ENCODE results near the gene WDR1.
A peak's percentile ranks its signal among the peaks of the same experiment; 100 is the strongest.

The WDR1 gene

DNA sequence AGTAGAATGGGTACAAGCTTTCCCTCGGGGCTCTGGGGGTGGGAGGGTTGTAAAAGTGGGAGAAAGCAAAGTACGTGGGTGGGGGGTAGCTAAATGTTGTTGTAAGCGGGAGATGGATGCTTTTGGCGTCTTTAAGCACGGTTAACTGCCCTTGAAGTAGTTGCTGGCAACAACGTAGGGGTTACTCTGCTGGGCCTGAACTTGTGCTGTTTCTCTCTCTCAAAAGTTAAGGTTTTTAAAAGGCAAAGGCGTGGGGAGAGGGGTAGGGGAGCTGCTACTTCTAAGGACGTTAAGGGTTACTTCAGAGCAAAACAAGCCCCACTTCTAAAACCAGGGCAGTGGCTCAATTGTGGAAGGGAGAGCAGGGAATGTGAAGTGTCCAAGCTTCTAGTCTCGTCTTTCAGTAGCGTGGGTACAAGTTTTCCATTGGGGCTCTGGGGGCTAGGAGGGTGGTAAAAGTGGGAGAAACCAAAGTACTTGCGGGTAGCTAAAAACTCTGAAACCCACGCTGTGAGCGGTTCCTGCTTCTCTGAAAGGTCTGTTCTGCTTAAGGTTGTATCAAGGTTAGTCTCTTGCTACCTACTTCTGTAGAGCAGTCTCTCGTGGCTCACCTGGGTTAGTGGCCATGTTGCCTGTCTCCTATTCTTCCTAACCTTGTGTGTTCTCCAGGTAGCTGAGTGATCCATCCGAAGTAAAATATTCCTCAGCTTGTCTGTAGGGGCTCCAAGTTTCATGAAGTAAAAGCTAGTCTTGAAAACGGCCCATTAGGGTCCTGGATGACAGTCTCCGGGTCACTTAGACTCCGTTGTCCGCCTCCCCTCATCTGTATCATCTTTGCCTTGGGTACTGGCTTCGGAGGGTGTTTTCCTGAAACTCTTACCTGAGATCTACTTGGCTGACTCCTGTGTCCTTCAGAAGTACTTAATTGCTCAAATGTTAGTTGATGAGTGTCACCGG, 1.7 kb upstream of the WDR1 start:
- no peak overlapping the region for H3K27ac ChIP-seq (ENCODE audit: low read depth, low read length)
- no peak overlapping the region for H3K4me3 ChIP-seq (ENCODE audit: low read depth, low read length)
- no peaks in the 10 kb centered on the region for H3K27me3 ChIP-seq (ENCODE audit: insufficient read depth, low read length)
- no peak overlapping the region for H4K91ac ChIP-seq (ENCODE audit: low read depth, low read length)
- no peak overlapping the region for H3K23ac ChIP-seq (ENCODE audit: low read length)
- no peak overlapping the region for H3K4me2 ChIP-seq (ENCODE audit: low read length)
- H2AK5ac ChIP-seq (ENCODE audit: low read length): no peak overlapping the region
- H3K18ac ChIP-seq (ENCODE audit: low read length): no peak overlapping the region
- no peak overlapping the region for H3K4ac ChIP-seq (ENCODE audit: low read depth, low read length)
- peaks cover 30% of the 10 kb centered on the region for H3K79me2 ChIP-seq (ENCODE audit: control insufficient read depth, insufficient read depth, low read length, poor library complexity)
- no peak overlapping the region for H4K8ac ChIP-seq (ENCODE audit: low read depth, low read length)
- H3K36me3 ChIP-seq (ENCODE audit: control insufficient read depth in 1 of 2, insufficient read depth in 2 of 2, low read length in 2 of 2): peaks cover 20 to 24% of the 10 kb centered on the region in 2 experiments
- H3K14ac ChIP-seq (ENCODE audit: low read length): no peak overlapping the region
- H4K12ac ChIP-seq (ENCODE audit: low read depth, low read length): peak overlapping the region; percentile 28
- H3K9ac ChIP-seq (ENCODE audit: low read length): no peak overlapping the region
- no peak overlapping the region for H2BK12ac ChIP-seq (ENCODE audit: low read length)
- no CpG with 5 or more reads among the region's 21 CpGs for WGBS (ENCODE audit: extremely low coverage, insufficient coverage, insufficient read length)
- H2BK120ac ChIP-seq (ENCODE audit: insufficient read depth, low read length, poor library complexity): no peak overlapping the region
- no peaks in the 10 kb centered on the region for H3K9me3 ChIP-seq (ENCODE audit: insufficient read depth, low read depth, low read length)
- H3K79me1 ChIP-seq (ENCODE audit: low read length): peaks cover 20% of the 10 kb centered on the region
- no peak overlapping the region for H2BK5ac ChIP-seq (ENCODE audit: low read depth, low read length, poor library complexity)
- DNase-seq: no peak
- peaks cover 23 to 26% of the 10 kb centered on the region in 2 experiments for H3K4me1 ChIP-seq (ENCODE audit: control insufficient read depth in 1 of 2, insufficient read depth in 2 of 2, low read length in 2 of 2)
- H2AFZ ChIP-seq (ENCODE audit: insufficient read depth, low read length, poor library complexity): no peak overlapping the region

DNA sequence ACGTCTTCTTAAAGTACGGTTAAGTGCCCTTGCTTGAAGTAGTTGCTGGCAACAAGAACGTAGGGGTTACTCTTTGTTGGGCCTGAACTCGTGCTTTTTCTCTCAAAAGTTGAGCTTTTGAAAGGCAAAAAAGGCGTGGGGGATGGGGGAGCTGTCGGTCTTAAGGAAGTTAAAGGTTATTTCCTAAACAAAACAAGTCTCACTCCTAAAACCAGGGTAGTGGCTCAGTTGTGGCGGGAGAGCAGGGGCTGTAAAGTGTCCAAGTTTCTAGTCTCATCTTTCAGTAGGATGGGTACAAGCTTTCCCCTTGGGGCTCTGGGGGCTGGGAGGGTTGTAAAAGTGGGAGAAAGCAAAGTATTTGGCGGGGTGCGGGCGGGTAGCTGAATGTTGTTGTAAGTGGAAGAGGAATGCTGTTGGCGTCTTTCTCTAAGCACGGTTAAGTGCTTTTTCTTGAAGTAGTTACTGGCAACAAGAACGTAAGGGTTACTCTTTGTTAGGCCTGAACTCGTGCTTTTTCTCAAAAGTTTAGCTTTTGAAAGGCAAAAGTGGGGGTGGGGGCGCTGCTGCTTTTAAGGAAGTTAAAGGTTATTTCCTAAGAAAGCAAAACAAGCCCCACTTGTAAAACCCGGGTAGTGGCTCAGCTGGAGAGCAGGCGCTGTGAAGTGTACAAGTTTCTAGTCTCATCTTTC, 904 bp upstream of the WDR1 start:
- no CpG with 5 or more reads among the region's 17 CpGs for WGBS (ENCODE audit: extremely low coverage, insufficient coverage, insufficient read length)

GRCh38 chr4:10115797-10116568, 616 bp downstream of the WDR1 start:
- peak overlapping the region; percentile 95 for H3K4me3 ChIP-seq (ENCODE audit: low read depth, low read length)
- no CpG with 5 or more reads among the region's 70 CpGs for WGBS (ENCODE audit: extremely low coverage, insufficient coverage, insufficient read length)
- H3K14ac ChIP-seq (ENCODE audit: low read length): peak overlapping the region; percentile 74
- H3K9ac ChIP-seq (ENCODE audit: low read length): peak overlapping the region; percentile 96
- H3K23ac ChIP-seq (ENCODE audit: low read length): no peak overlapping the region
- H4K91ac ChIP-seq (ENCODE audit: low read depth, low read length): peak overlapping the region; percentile 97
- peak overlapping the region; percentile 59 for H3K4me2 ChIP-seq (ENCODE audit: low read length)
- H4K8ac ChIP-seq (ENCODE audit: low read depth, low read length): peak overlapping the region; percentile 90
- H3K79me1 ChIP-seq (ENCODE audit: low read length): peaks cover 20% of the 10 kb centered on the region
- H2BK5ac ChIP-seq (ENCODE audit: low read depth, low read length, poor library complexity): peak overlapping the region; percentile 97
- peaks cover 29% of the 10 kb centered on the region in 2 experiments for H3K4me1 ChIP-seq (ENCODE audit: control insufficient read depth in 1 of 2, insufficient read depth in 2 of 2, low read length in 2 of 2)
- peak; percentile 28 to 60 for DNase-seq
- H3K79me2 ChIP-seq (ENCODE audit: control insufficient read depth, insufficient read depth, low read length, poor library complexity): peaks cover 50% of the 10 kb centered on the region
- H3K18ac ChIP-seq (ENCODE audit: low read length): peak overlapping the region; percentile 96
- no peaks in the 10 kb centered on the region for H3K27me3 ChIP-seq (ENCODE audit: insufficient read depth, low read length)
- H4K12ac ChIP-seq (ENCODE audit: low read depth, low read length): peak overlapping the region; percentile 17
- H3K4ac ChIP-seq (ENCODE audit: low read depth, low read length): peak overlapping the region; percentile 89
- H2AK5ac ChIP-seq (ENCODE audit: low read length): peak overlapping the region; percentile 64
- peaks cover 41 to 46% of the 10 kb centered on the region in 2 experiments for H3K36me3 ChIP-seq (ENCODE audit: control insufficient read depth in 1 of 2, insufficient read depth in 2 of 2, low read length in 2 of 2)
- H3K27ac ChIP-seq (ENCODE audit: low read depth, low read length): peak overlapping the region; percentile 93
- H2BK12ac ChIP-seq (ENCODE audit: low read length): peak overlapping the region; percentile 34
- H3K9me3 ChIP-seq (ENCODE audit: insufficient read depth, low read depth, low read length): no peaks in the 10 kb centered on the region
- peak overlapping the region; percentile 79 for H2AFZ ChIP-seq (ENCODE audit: insufficient read depth, low read length, poor library complexity)
- H2BK120ac ChIP-seq (ENCODE audit: insufficient read depth, low read length, poor library complexity): peak overlapping the region; percentile 85

More for the DNA sequence above, 904 bp upstream of the WDR1 start:
- H2AK5ac ChIP-seq (ENCODE audit: low read length): no peak overlapping the region
- peak overlapping the region; percentile 74 for H3K4me2 ChIP-seq (ENCODE audit: low read length)
- H3K79me1 ChIP-seq (ENCODE audit: low read length): peaks cover 20% of the 10 kb centered on the region
- no peak overlapping the region for H3K23ac ChIP-seq (ENCODE audit: low read length)
- peaks cover 23 to 24% of the 10 kb centered on the region in 2 experiments for H3K4me1 ChIP-seq (ENCODE audit: control insufficient read depth in 1 of 2, insufficient read depth in 2 of 2, low read length in 2 of 2)
- H3K79me2 ChIP-seq (ENCODE audit: control insufficient read depth, insufficient read depth, low read length, poor library complexity): peaks cover 38% of the 10 kb centered on the region
- H4K91ac ChIP-seq (ENCODE audit: low read depth, low read length): peak overlapping the region; percentile 40
- H3K4ac ChIP-seq (ENCODE audit: low read depth, low read length): peak overlapping the region; percentile 18
- H2BK120ac ChIP-seq (ENCODE audit: insufficient read depth, low read length, poor library complexity): peak overlapping the region; percentile 19
- H2BK12ac ChIP-seq (ENCODE audit: low read length): no peak overlapping the region
- H3K9me3 ChIP-seq (ENCODE audit: insufficient read depth, low read depth, low read length): no peaks in the 10 kb centered on the region
- peak overlapping the region; percentile 72 for H3K4me3 ChIP-seq (ENCODE audit: low read depth, low read length)
- peak overlapping the region; percentile 51 for H2BK5ac ChIP-seq (ENCODE audit: low read depth, low read length, poor library complexity)
- peaks cover 29 to 32% of the 10 kb centered on the region in 2 experiments for H3K36me3 ChIP-seq (ENCODE audit: control insufficient read depth in 1 of 2, insufficient read depth in 2 of 2, low read length in 2 of 2)
- H3K18ac ChIP-seq (ENCODE audit: low read length): peak overlapping the region; percentile 18
- peak; percentile 33 to 57 for DNase-seq
- peak overlapping the region; percentile 65 for H3K27ac ChIP-seq (ENCODE audit: low read depth, low read length)
- no peaks in the 10 kb centered on the region for H3K27me3 ChIP-seq (ENCODE audit: insufficient read depth, low read length)
- H4K8ac ChIP-seq (ENCODE audit: low read depth, low read length): peak overlapping the region; percentile 61
- H3K9ac ChIP-seq (ENCODE audit: low read length): peak overlapping the region; percentile 94
- H4K12ac ChIP-seq (ENCODE audit: low read depth, low read length): peak overlapping the region; percentile 58
- no peak overlapping the region for H2AFZ ChIP-seq (ENCODE audit: insufficient read depth, low read length, poor library complexity)
- H3K14ac ChIP-seq (ENCODE audit: low read length): peak overlapping the region; percentile 20
